GOT3 (cell line): ENCODE results near the gene FBXL17.

Experiments used
- DNase-seq: peaks from one replicate; lab custom pipeline; 2025; ENCODE audit warnings: mixed read lengths; lab: John Stamatoyannopoulos, UW

The FBXL17 gene

DNA sequence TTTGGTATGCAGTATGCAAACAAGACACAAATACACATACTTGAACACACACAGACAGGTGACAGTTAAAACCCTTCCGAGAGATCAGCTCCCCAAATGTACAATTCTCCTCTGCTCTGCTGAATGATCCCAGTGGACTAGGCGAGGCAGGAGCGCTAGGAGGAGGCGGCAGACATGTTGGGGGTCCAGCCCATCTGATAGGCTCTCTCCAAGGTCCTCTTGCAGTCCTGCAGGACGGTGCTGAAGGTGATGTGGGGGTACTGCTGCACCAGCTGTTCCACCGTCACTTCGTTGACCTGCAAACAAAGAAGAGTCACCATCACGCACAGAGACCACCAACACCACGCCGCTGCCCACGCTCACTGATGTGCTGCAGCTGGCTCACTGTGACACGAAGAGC, 520.3 kb downstream of the FBXL17 start:
- no peak for DNase-seq

DNA sequence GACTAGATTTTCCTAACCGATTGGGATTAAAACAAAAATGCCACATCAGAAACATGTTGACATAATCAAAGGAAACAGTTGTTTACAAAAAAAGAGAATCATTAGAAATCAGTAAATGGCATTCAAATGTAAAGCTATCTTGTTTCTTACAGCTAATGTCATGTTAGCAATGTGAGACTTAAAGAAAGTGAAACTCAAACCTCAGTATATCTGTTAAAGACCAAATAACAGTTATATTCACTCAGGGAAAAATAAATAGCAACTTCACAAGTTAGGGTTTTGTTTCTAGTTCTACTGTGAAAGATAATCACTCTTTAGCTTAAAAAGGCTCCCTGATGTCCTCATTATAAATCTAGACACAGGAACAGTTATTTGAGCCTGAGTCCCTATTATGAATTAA, 521.9 kb downstream of the FBXL17 start:
- DNase-seq = no peak

DNA sequence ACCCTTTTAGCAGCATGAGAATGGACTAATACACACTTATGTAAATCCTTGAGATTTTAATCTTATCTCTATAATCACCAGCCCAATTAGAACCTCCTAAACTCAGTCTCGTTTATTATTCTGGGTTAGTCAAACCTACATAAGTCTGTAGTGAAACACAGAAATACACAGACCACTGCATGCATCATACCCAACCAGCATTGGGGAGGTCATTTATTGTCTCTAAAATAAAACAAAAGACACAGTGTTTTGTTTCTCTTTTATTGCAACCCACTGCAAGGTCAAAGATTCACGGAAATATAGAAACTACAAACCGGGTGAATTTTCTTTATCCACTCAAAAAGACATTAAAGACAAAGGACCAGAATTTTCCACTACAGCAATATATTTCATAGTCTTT, 523.1 kb downstream of the FBXL17 start:
- DNase-seq = no peak

DNA sequence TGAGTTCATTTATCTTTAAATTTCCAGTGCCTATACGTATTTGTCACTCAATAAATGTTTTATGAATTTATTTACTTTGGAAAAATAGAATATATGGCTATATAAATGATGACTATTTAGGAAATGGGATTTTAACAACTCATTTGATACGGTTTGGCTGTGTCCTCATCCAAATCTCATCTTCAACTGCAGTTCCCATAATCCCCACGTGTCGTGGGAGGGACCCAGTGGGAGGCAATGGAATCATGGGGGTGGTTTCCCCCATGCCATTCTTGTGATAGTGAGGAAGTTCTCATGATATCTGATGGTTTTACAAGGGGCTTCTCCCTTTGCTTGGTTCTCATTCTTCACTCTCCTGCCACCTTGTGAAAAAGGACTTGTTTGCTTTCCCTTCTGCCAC, 523.6 kb downstream of the FBXL17 start:
- DNase-seq = no peak

DNA sequence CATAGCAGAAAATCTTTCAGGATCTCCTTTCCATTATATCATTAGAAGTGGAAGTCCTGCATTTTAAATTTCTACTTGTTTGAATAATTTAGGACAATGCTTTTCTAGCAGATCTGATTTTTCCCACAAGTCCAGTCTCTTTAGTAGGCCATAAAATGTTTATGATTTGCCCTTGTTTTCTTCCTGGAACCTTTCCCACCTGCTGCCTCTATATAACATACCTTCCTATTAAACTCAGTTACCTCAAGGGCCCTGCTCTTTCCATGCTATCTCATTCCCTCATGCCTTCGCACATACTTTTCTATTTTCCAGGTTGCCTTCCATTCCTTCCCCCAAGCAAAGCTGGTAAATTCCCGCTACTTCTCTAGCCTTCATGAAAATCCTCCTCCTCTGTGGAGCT, 524.1 kb downstream of the FBXL17 start:
- no peak for DNase-seq

DNA sequence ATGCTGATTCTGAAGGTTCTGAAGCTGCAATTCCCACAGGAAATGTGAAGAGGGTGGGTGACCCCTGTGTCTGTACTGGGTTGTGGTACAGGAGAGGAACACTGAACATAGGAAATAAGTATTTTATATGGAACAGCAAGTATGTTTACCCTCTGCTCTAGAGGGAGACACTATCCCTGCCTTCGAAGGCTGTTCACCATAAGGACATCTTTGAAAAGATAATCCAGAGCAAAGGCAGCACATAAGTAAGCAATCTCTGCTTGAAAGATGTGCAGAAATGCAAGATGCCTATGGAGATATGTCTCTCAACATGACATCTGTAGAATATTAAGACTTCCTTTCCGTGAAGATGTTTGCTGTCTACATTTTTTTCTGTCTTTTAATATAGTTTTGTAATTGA, 526.7 kb downstream of the FBXL17 start:
- no peak for DNase-seq

DNA sequence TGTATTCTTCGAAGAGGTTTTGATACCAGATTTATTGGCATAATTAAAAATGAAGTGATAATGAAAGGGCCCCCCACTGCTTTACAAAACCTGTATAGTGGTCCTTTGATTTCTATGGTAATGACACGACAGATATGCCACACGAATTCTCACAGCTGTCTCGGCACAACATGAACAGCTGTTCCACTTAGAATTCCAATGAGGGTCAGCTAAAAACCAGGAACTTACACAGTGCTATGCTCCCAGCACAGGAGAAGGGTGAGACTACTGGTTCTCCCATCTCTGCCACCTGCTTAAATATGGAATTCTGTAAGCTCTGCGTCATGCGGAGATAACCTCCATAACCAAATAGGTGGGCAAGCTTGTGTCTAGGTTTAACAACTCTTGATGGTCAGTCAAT, 528.2 kb downstream of the FBXL17 start:
- DNase-seq = no peak

DNA sequence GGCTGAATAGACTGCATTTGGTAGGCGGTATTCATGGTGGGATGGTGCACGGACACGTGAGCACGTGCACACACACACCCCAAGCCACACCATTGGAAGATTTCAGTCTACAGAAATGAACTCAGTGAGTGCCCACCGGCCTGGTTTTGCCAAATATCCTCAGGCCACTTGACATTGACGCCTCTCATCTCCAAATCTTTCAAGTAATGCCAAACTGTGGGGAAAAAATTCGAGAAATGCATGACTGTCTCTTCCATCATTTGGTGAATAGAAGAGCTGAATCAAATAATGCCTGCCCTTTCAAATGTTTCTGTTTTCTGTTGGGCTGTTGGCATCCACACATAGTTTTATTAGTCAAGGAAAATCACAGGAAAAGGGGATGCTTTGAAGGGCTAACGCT, 528.9 kb downstream of the FBXL17 start:
- no peak for DNase-seq

DNA sequence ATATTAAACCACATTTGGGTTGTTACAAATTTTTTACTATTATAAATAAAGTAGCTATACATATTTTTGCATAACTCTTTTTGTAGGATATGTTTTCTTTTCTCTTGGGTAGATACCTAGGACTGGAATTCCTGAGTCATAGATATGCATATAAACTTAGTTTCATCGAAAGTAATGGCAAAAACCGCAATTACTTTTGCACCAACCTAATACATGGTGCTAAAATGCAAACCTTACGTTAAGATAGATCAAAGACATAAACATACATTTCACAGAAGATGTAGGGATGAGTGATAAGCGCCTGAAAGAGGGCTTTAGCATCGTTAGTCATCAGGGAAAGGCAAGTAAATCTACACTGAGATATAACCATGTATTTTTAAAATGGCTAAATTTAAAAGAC, 532.8 kb downstream of the FBXL17 start:
- no peak for DNase-seq

DNA sequence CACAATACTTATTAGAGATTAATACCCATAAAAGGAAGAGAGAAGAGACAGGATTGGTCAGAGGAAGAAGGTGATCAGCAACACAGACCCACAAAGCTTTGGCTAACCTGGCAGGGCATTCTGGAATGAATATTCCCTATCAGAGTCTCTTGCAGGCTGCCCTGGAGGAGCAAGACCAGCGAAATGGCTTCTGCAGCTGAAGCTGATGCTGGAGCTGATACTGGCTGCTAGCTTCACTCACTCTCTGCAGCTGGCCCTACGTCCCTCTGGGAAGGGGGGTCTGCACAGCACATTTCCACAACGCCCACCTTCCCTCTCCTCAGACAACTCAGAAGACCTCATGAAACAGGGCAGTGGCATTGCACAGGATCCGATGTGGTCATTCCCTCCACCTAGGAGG, 541.3 kb downstream of the FBXL17 start:
- no peak for DNase-seq

DNA sequence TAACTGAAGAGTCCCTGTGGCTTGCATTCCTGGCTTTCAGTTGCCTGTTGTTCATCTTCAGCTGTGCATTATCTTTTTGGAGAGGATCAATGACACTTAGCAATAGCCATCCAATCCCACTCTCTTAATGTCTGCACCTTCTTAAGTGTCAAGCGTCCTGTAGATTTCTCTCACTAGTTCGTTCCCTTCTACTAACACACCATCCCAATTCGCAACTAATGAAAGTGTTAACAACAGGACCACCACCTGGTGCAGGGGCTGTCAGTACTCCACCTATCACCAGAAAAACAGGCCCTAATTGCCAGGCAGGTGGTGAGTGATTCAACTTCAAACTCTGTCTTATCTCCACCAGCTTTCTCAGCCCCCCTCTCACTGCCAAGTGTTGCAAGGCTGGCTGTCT, 541.7 kb downstream of the FBXL17 start:
- DNase-seq = no peak

DNA sequence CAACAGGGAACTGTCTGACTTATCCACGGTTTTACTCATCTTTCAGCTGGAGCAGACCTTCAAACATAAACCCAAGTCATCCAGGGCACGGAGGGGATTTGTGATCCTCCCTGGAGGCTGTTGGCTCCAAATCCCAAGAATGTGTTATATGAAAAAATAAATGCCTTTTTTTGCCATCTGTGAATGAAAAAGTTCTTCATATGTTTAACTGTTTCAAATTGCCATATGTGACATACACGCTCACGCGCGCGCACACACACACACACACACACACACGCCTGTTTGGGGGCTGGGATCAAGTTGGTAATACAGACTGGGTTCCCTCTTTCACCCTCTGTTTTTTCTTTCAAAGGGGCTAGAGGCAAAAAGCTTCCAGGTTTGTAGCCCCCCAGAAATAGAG, 546.8 kb downstream of the FBXL17 start:
- DNase-seq = no peak

DNA sequence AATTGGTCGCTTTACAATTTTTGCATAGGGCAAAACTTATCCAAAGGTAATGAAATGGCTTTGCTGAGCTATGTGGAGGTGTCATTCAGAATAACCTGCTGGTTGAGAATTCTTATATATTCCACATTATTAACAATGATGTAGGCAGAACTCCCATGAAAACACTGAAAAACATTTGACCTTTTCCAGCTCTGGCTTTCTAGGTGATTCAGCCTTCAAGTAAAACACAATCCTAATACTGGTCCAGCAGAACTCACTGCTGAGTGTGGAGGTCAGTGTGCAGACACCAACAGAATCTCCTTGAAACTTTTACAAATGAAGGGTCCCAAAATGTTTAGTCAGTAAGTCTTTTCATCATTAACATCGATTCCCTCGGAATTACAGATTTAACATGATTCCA, 549.2 kb downstream of the FBXL17 start:
- DNase-seq = no peak

DNA sequence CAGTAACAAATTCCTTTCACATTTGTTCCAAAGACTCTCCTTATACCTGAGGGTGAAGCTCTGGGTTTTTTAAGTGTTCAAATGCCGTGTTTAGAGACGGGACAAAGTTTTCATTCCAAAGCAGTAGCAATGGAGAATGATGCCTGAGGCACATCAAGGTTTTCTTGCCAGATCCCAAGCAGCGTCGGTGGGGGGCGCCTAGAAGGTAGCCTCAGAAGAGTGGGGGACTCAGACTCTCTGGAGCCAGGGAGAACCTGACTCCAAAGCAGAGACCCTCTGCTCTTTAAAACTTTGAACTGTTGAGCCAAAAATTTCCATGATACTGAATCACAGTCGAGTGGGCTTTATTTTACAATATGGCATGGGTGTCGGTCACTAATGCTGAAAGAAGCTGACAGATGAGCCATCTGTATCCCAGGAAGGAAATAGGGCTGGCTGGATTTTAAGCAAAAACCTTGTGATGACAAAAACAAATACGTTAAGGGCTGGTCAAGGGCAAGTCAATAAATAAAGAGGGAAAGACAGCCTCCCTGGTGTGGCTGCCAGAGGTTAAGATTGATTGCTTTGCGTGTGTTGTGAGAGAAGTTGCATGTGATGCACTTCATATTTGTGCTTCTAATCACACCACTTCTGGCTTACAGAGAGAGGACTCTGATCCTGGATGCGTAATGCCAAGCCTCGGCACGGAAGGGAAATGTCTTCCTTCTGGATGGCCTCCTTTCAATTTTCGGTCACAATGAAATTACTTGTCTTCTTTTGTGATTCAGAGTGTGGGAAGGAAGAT, 550.1 kb downstream of the FBXL17 start:
- no peak for DNase-seq

DNA sequence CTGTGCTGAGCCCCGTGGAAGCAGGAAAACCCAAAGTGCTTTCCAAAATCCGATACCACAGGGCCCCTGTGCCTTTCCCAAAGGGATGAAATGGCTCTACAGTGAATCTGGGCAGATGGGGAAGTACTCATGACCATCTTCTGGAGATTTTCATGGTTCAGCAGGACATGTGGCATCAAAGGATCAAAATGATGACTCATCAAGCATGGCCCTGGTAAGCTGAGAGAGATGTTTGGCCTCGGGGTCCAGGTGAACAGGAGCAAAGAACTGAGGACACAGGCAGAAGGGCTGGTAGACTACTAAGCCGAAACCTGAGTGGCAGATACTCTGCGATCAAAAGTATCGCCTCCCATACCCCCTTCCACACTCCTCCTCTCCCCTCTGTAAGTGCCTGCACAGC, 551.1 kb downstream of the FBXL17 start:
- no peak for DNase-seq

DNA sequence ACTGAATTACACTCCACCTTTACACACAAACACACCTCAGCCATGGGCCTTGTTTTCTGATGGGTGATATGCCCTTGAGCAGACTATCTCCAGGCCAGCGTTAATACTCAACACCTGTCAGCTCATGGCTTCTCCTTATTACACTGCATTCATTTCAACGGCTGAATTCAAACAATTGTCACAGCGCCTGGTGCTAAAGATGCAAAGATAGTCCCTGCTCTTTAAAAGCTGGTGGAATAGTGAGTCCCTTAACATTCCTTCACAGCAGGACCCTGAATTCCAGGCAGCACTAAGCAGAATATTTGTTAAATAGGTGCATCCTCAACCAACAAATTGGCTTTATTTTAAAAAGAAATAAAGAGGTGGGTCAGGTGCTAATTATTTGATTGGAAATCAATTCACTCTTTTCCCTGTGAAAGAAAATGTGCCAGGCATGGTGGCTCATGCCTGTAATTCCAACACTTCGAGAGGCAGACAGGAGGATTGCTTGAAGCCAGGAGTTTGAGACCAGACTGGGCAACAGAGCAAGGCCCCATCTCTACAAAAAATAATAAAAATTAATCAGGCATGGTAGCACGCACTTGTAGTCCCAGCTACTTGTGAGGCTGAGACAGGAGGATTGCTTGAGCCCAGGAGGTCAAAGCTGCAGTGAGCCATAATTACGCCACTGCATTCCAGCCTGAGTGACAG, 555.4 kb downstream of the FBXL17 start:
- DNase-seq = no peak

DNA sequence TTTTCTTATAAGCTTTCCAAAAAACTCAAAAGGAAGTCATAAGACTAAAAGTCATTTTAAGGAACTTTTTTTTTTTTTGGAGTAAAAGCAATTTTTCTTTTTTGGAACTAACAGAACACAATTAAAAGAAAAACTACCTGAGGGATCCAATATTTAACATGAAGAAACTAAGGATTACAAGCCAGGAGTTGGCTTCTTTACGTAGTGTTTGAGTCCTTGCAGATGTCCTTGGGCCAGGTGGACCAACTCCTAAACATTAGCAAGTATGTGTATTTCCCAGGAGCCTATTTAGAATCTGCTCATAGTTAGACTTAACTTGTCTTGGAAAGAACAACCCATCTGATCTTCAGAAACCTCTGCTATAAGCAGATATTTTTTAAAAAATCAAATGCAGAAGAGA, 557.1 kb downstream of the FBXL17 start:
- DNase-seq = no peak

DNA sequence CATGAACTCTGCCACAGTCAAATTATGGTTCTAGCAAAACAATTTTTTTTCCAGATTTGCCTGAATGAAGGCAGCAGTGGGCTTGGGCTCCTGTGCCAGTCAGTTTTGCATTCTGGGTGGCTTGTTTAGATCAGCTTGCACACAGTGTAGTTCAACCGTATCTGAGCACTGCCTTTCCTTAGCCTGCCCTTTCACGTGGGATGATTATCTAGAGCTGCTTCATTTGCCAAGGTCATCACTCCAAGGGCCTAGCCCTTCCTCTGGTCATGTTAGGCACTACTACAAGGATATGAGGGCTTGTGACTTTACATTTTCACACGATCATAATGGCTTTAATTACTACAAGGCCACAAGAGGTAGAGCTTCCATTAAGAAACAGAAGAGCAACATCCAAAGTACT, 560.6 kb downstream of the FBXL17 start:
- DNase-seq = no peak

DNA sequence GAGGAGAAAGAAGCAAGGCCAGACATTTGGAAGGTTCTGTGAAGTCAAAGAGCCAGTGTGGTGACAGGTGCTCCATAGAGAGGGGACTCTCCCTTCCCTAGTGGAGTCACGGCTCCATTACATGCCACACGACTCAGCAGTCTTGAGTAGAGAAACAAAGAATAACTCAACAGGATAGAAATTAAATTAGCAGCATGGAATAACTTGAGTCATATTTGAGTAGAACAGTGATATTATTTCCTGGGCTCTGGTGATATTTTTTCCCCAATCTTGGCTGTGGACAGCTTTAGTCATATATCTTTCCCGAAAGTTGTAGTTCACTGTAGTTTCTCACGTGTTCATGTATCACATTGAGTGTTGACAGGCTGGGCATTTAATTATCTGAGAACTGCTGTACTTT, 561.5 kb downstream of the FBXL17 start:
- no peak for DNase-seq

DNA sequence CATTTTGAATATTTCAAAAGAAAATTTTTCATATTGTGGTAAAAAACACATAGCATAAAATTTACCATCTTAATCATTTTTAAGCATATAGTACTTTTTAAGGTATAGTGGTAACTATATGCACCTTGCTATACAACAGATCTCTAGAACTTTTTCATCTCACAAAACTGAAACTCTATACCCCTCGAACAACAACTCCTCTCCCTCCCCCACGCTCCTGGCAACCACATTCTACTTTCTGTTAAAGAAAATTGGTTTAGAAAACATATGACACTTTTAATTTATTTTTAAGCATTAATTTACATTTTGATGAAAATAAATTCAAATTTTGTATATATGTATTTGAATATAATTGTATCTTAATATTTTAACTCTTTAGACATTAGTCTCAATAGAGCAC, 563.9 kb downstream of the FBXL17 start:
- no peak for DNase-seq

DNA sequence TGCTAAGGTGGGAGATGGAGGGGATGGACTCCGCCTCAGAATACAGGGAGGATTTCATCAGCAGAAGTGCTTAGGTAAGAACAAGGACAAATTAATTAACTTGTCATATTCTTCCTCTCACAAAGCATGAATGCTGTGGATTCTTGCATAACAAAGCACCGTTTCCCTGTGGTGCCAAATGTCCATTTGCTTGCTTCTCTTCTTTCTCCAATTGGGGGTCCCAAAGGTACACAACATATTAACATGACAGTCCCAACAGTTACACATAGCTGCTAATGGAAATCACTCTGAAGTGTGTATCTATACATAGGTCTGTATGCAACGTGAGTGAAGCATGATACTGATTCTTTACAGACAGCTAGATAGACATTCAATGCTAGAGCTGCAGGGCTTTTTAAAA, 564.5 kb downstream of the FBXL17 start:
- DNase-seq = no peak

DNA sequence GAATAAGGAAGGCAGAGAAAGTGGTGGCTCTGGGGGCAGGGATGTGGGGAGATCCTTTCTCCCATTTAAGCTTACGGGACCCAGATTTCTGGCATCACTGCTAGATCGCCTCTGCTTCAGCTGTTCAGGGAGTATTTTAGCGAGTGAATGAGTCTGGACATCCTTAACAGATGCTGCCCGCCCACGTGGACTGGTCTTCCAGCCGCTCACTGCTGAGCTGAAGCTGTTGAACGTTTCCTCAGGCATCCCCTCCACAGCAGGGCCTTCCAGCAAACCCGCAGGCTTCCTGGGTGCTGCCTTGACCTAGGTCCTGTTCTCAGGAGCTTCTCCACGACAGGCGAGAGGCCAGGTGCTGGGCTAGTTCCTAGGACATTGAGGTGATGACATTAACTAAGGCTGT, 566.8 kb downstream of the FBXL17 start:
- DNase-seq = no peak

DNA sequence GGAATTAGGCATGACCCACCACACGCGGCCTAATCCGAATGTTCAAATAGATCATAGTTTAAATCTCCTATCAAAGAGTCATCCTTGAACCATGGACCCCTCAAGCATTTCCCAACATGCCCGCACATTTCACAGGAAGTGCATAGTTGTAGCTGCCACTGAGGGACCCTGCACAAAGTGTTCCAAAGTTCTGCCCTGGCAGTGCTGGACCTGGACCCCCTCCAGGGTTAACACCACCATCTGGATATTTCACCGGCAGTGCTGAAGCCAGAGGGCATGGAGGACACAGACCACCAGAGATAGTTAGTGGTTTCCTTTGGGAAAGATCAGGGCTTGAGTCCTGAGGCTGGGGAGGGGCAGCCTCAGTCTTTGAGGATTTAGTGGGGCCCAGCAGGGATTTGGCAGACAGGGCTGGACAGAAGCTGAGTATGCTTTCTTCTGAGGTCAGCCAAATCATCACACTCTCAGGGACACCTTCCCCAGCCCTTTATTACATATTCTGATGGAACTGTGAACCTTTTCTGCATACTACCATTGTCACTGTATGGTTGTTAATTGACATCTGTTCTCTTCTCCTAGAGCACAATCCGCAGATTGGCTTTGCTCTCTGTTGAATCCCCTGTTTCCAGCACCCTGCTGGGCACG, 567.6 kb downstream of the FBXL17 start:
- DNase-seq = no peak
